PC-9 (cell line): Measurements from ENCODE around the gene ASB10. TPM values are rescaled to one million over a fixed set of nuclear protein-coding genes. Genes with fewer than 3 reads are reported as not detected.

Experiments
- BruUV-seq: library from RNA; stranded (reverse); fragments of 400-500 nt; replicated peaks from 2 replicates; lab custom pipeline; 2021; lab: Mats Ljungman, UMichigan
- CTCF ChIA-PET: fragments of 300-600 bp; sonication (Branson Sonifier 250); formaldehyde crosslinking; loops from one replicate; lab custom pipeline; 2022; ENCODE audit warnings: antibody characterized with exemption; lab: Charles Lee
- POLR2A ChIA-PET: fragments of 300-600 bp; sonication (Branson Sonifier 250); formaldehyde crosslinking; loops from one replicate; lab custom pipeline; 2022; ENCODE audit warnings: antibody characterized with exemption; ENCODE audit not compliant: unreplicated experiment; lab: Charles Lee
- DNase-seq, 2 experiments: peaks; one replicate each; pipeline versions ENCODE4 v3.0.0 to v3.0.0-alpha.2; 2015 to 2022; ENCODE audit warnings: mixed read lengths in 1 of 2
- H2AFZ ChIP-seq: fragments of 200-600 bp; sonication (generic); 2 replicates; pipeline ENCODE4 v1.8.1; 2017; ENCODE audit warnings: antibody characterized with exemption
- H3F3A ChIP-seq: fragments of 200-600 bp; sonication (generic); 2 replicates; pipeline ENCODE4 v1.8.1; 2017; ENCODE audit warnings: antibody characterized with exemption, mild to moderate bottlenecking, low read depth; ENCODE audit not compliant: insufficient read depth
- H3K27ac ChIP-seq: fragments of 200-600 bp; sonication (generic); 2 replicates; pipeline ENCODE4 v1.6.1; 2016; ENCODE audit warnings: mixed run types
- H3K27me3 ChIP-seq: fragments of 200-600 bp; sonication (generic); 2 replicates; pipeline ENCODE4 v1.6.1; 2016; ENCODE audit warnings: low read depth, mixed run types; ENCODE audit not compliant: insufficient read depth
- H3K36me3 ChIP-seq: fragments of 200-600 bp; sonication (generic); 2 replicates; pipeline ENCODE4 v1.6.1; 2016; ENCODE audit warnings: low read depth, mixed run types
- H3K4me1 ChIP-seq: fragments of 200-600 bp; sonication (generic); replicated peaks from 2 replicates; pipeline ENCODE4 v1.6.1; 2016; ENCODE audit warnings: mixed run types; ENCODE audit not compliant: insufficient read depth
- H3K4me2 ChIP-seq: fragments of 200-600 bp; sonication (generic); 2 replicates; pipeline ENCODE4 v1.6.1; 2017; ENCODE audit warnings: mixed run types
- H3K4me3 ChIP-seq: fragments of 200-600 bp; sonication (generic); 2 replicates; pipeline ENCODE4 v1.6.1; 2016; ENCODE audit warnings: mixed run types
- H3K79me2 ChIP-seq: fragments of 200-600 bp; sonication (generic); 2 replicates; pipeline ENCODE4 v1.6.1; 2017; ENCODE audit warnings: low read depth, mixed run types
- H3K9me2 ChIP-seq: fragments of 200-600 bp; sonication (generic); 2 replicates; pipeline ENCODE4 v1.8.1; 2017; ENCODE audit warnings: mild to moderate bottlenecking; ENCODE audit not compliant: insufficient read depth
- H3K9me3 ChIP-seq: fragments of 200-600 bp; sonication (generic); 2 replicates; pipeline ENCODE4 v1.8.1; 2016; ENCODE audit warnings: low read depth; ENCODE audit not compliant: insufficient read depth
- H4K20me1 ChIP-seq: fragments of 200-600 bp; sonication (generic); 2 replicates; pipeline ENCODE4 v1.8.1; 2017; ENCODE audit not compliant: insufficient read depth
- CTCF ChIP-seq: fragments of 200-600 bp; sonication (generic); conservative IDR thresholded peaks from 2 replicates; pipeline ENCODE4 v1.6.1; 2017; ENCODE audit warnings: mixed run types, antibody characterized with exemption, mild to moderate bottlenecking, moderate library complexity
- EZH2 ChIP-seq: fragments of 200-600 bp; sonication (generic); IDR thresholded peaks from 2 replicates; pipeline ENCODE4 v1.8.0; 2017; ENCODE audit warnings: antibody characterized with exemption, low read depth
- intact Hi-C: fragments of 100-400 bp; cut with micrococcal nuclease; formaldehyde crosslinking; loops from one replicate; pipeline ENCODE4 v1.10.0; 2022; ENCODE audit not compliant: unreplicated experiment
- total RNA-seq: library from RNA; stranded (reverse); gene quantifications from 2 replicates; pipeline ENCODE4 v1.2.3, GENCODE V29; 2021

The ASB10 gene
- total RNA-seq, 1 experiment from 2014 or later, result not detected

- H3K27ac ChIP-seq, result no peak overlapping the region
- no peaks in the 10 kb centered on the region; the same call in 1 of the 2 replicates for H4K20me1 ChIP-seq
- no peaks in the 10 kb centered on the region for H3K27me3 ChIP-seq
- DNase-seq, result no peak
- intact Hi-C loops, result no loop called here
- H3K9me2 ChIP-seq, result no peaks in the 10 kb centered on the region
- ChIA-PET CTCF (no interaction called here), POLR2A (no interaction called here)
- no peak overlapping the region for H3K4me2 ChIP-seq
- no peaks in the 10 kb centered on the region for H3K9me3 ChIP-seq
- H3F3A ChIP-seq, result no peaks in the 10 kb centered on the region
- no peaks in the 10 kb centered on the region for H3K36me3 ChIP-seq
- H3K4me3 ChIP-seq, result no peak overlapping the region
- no peaks in the 10 kb centered on the region for H3K79me2 ChIP-seq
- no TSS peak for BruUV-seq
- TF ChIP-seq EZH2 (no peak), CTCF (no peak)
- no peaks in the 10 kb centered on the region for H3K4me1 ChIP-seq
- no peak overlapping the region for H2AFZ ChIP-seq
Measured at GRCh38 chr7:151141311-151141854, 45.7 kb downstream of the ASB10 start.

GRCh38 chr7:151140826-151141225 is 46.2 kb downstream of the ASB10 start:
- Histone ChIP-seq H3K27ac (no peak overlapping the region), H4K20me1 (no peaks in the 10 kb centered on the region; the same call in 1 of the 2 replicates), H3K9me3 (no peaks in the 10 kb centered on the region), H3K79me2 (no peaks in the 10 kb centered on the region), H3K4me3 (no peak overlapping the region), H3K9me2 (no peaks in the 10 kb centered on the region), H3F3A (no peaks in the 10 kb centered on the region), H3K4me1 (no peaks in the 10 kb centered on the region), H3K4me2 (no peak overlapping the region), H3K36me3 (no peaks in the 10 kb centered on the region), H2AFZ (no peak overlapping the region), H3K27me3 (no peaks in the 10 kb centered on the region)
- DNase-seq, result no peak
- no TSS peak for BruUV-seq
- TF ChIP-seq EZH2 (no peak), CTCF (no peak)
- intact Hi-C loops, result no loop called here
- ChIA-PET POLR2A (no interaction called here), CTCF (no interaction called here)

GRCh38 chr7:151139791-151140190 is 47.3 kb downstream of the ASB10 start:
- BruUV-seq, result no TSS peak
- intact Hi-C loops, result no loop called here
- TF ChIP-seq CTCF (no peak), EZH2 (no peak)

More at GRCh38 chr7:151139791-151140190, 47.3 kb downstream of the ASB10 start:
- no peak for DNase-seq
- no peaks in the 10 kb centered on the region for H3K9me2 ChIP-seq
- no peaks in the 10 kb centered on the region for H3K27me3 ChIP-seq
- POLR2A ChIA-PET, result no interaction called here
- no peaks in the 10 kb centered on the region for H3K79me2 ChIP-seq
- no peak overlapping the region for H2AFZ ChIP-seq
- H3K27ac ChIP-seq, result no peak overlapping the region
- no peaks in the 10 kb centered on the region for H3K9me3 ChIP-seq
- CTCF ChIA-PET, result no interaction called here
- no peak overlapping the region for H3K4me3 ChIP-seq
- H3F3A ChIP-seq, result no peaks in the 10 kb centered on the region
- H3K36me3 ChIP-seq, result no peaks in the 10 kb centered on the region
- H3K4me1 ChIP-seq, result no peaks in the 10 kb centered on the region
- H4K20me1 ChIP-seq, result no peaks in the 10 kb centered on the region; the same call in 1 of the 2 replicates
- no peak overlapping the region for H3K4me2 ChIP-seq
